K562 (cell line): ENCODE results near the gene OR6S1. TPM values are rescaled to one million over a fixed set of nuclear protein-coding genes. Genes with fewer than 3 reads are reported as not detected.

Experiments used
- ATAC-seq: fragments of 200-7000 bp; cut with Tn5 transposase; 3 replicates; pipeline ENCODE4 v1.9.1; 2020; ENCODE audit warnings: moderate library complexity
- BruUV-seq: library from RNA; stranded (reverse); fragments of 400-500 nt; replicated peaks from 2 replicates; lab custom pipeline; 2021; lab: Mats Ljungman, UMichigan
- CTCF ChIA-PET: fragments of 300-600 bp; formaldehyde crosslinking; extraction: SDS; loops from one replicate; lab custom pipeline; 2021; ENCODE audit warnings: low intra/inter-chr PET ratio; lab: Yijun Ruan, JAX
- POLR2A ChIA-PET: fragments of 300-600, 350-650 bp; sonication (Branson Sonifier 250); formaldehyde crosslinking; extraction: SDS; loops from one replicate; lab custom pipeline; 2021; ENCODE audit warnings: antibody characterized with exemption, inconsistent platforms; lab: Yijun Ruan, JAX
- DNase-seq, 4 experiments: peaks; one replicate each; pipeline versions ENCODE4 v3.0.0 to v3.0.0-alpha.2; 2011 to 2018; ENCODE audit warnings: low spot score in 3 of 4, mixed read lengths in 3 of 4; ENCODE audit errors: extremely low read depth in 1 of 4
- FAIRE-seq: peaks from 2 replicates; lab custom pipeline; 2011; peaks lifted over from hg19 to GRCh38; lab: Jason Lieb, UNC
- H2AFZ ChIP-seq: 2 replicates; pipeline ENCODE4 v1.6.0; 2011; ENCODE audit warnings: low read depth, low read length, control low read depth, inconsistent platforms
- H3K27ac ChIP-seq: fragments of 200-600 bp; 3 replicates; pipeline ENCODE4 v1.8.0; 2011; ENCODE audit warnings: low read depth, mild to moderate bottlenecking, control low read depth, inconsistent platforms, low read length, moderate library complexity, mixed read lengths; ENCODE audit errors: extremely low read depth
- H3K27me3 ChIP-seq, 2 experiments: fragments of 300-600 bp in 1 of 2; 2 replicates in 1 of 2; 3 replicates in 1 of 2; pipeline versions ENCODE4 v1.6.0 to v1.8.0; 2011; ENCODE audit warnings: inconsistent platforms in 2 of 2, low read length in 2 of 2, mild to moderate bottlenecking in 1 of 2, mixed read lengths in 1 of 2, moderate library complexity in 1 of 2; ENCODE audit not compliant: control insufficient read depth in 2 of 2, insufficient read depth in 2 of 2
- H3K36me3 ChIP-seq: fragments of 300-600 bp; 3 replicates; pipeline ENCODE4 v1.8.0; 2011; ENCODE audit warnings: mild to moderate bottlenecking, low read length, inconsistent platforms; ENCODE audit not compliant: control insufficient read depth, insufficient read depth
- H3K4me1 ChIP-seq, 2 experiments: fragments of 200-600 bp in 1 of 2; replicated peaks in 1 of 2; 2 replicates in 1 of 2; 3 replicates in 1 of 2; pipeline versions ENCODE4 v1.5.1 to v1.8.0; 2011; ENCODE audit warnings: inconsistent platforms in 2 of 2, low read length in 2 of 2, mild to moderate bottlenecking in 1 of 2, mixed read lengths in 1 of 2, moderate library complexity in 1 of 2; ENCODE audit not compliant: control insufficient read depth in 2 of 2, insufficient read depth in 2 of 2
- H3K4me2 ChIP-seq: 2 replicates; pipeline ENCODE4 v1.6.1; 2011; ENCODE audit warnings: low read length, control low read depth, inconsistent platforms, mixed read lengths; ENCODE audit not compliant: insufficient read depth
- H3K4me3 ChIP-seq: fragments of 200-600 bp; sonication (generic), shearing (Covaris generic); 2 replicates; pipeline ENCODE4 v1.5.1; 2016; ENCODE audit warnings: control low read depth, inconsistent platforms
- H3K79me2 ChIP-seq: fragments of 200-600 bp; 3 replicates; pipeline ENCODE4 v1.8.0; 2011; ENCODE audit warnings: low read length, inconsistent platforms; ENCODE audit not compliant: control insufficient read depth, insufficient read depth
- H3K9ac ChIP-seq, 2 experiments: 2 replicates each; pipeline versions ENCODE4 v1.6.0 to v1.6.1; 2011; ENCODE audit warnings: low read depth in 2 of 2, low read length in 2 of 2, control low read depth in 1 of 2, inconsistent platforms in 1 of 2, mild to moderate bottlenecking in 1 of 2, mixed read lengths in 1 of 2; ENCODE audit not compliant: insufficient read depth in 1 of 2
- H3K9me1 ChIP-seq: one replicate; pipeline ENCODE4 v1.6.0; 2011; ENCODE audit warnings: inconsistent platforms, mild to moderate bottlenecking, low read length, moderate library complexity; ENCODE audit not compliant: control insufficient read depth, insufficient read depth
- H3K9me3 ChIP-seq: replicated peaks from 2 replicates; pipeline ENCODE4 v1.5.1; 2011; ENCODE audit warnings: low read depth, low read length, inconsistent platforms; ENCODE audit not compliant: control insufficient read depth, insufficient read depth
- H4K20me1 ChIP-seq: replicated peaks from 2 replicates; pipeline ENCODE4 v1.6.1; 2011; ENCODE audit warnings: low read length, inconsistent platforms, mixed read lengths; ENCODE audit not compliant: control insufficient read depth, insufficient read depth
- EZH2 ChIP-seq: IDR thresholded peaks from 2 replicates; pipeline ENCODE4 v1.6.1; 2012; ENCODE audit warnings: low read depth, mild to moderate bottlenecking, inconsistent platforms, low read length, borderline replicate concordance
- PRPF4 ChIP-seq: fragments of 200-400 bp; formaldehyde crosslinking; IDR thresholded peaks from one replicate; pipeline ENCODE4 v1.6.1; 2017; ENCODE audit warnings: low read length, low read depth, mild to moderate bottlenecking; ENCODE audit not compliant: insufficient read depth, poor library complexity, severe bottlenecking
- RUNX1 ChIP-seq: sonication (generic); IDR thresholded peaks from 2 replicates; pipeline ENCODE4 v1.6.1; 2016; ENCODE audit warnings: antibody characterized with exemption, low read depth
- ZNF143 ChIP-seq: sonication (generic); formaldehyde crosslinking; IDR thresholded peaks from 2 replicates; pipeline ENCODE4 v1.9.0; 2022; ENCODE audit warnings: mild to moderate bottlenecking, missing genetic modification reagents
- ZNF583 ChIP-seq: fragments of 250-450 bp; sonication (Bioruptor Pico); IDR thresholded peaks from 2 replicates; pipeline ENCODE4 v1.4.0; 2020
- WGBS: fragments of 100-300 bp; shearing (Covaris generic); methylation state at CpG from one replicate; pipeline ENCODE4 v1.1.6; 2016; ENCODE audit warnings: low coverage, mixed read lengths; ENCODE audit not compliant: insufficient coverage; ENCODE audit errors: missing lambda C conversion rate; 5-methylcytosine and 5-hydroxymethylcytosine counted together
- in situ Hi-C: fragments of 300-500 bp; cut with MboI; formaldehyde crosslinking; loops from 4 replicates; pipeline ENCODE4 v1.15.0; 2018; ENCODE audit warnings: inconsistent platforms, mixed read lengths
- intact Hi-C: fragments of 100-400 bp; cut with micrococcal nuclease; formaldehyde crosslinking; loops from 2 replicates; pipeline ENCODE4 v1.14.2; 2022
- polyA plus RNA-seq, 8 experiments: library from polyadenylated mRNA; depleted of rRNA in 4 of 8; stranded (reverse) in 5 of 8; unstranded in 3 of 8; fragments of >200 nt; fragmentation: Nextera tagmentation in 2 of 8; fragmentation: Illumina TruSeq in 1 of 8; extraction: Ambion mirVana in 2 of 8; extraction: Trizol in 1 of 8; gene quantifications; 2 replicates each; pipeline versions ENCODE4 v1.2.1 to v1.2.3, GENCODE V29; 2011 to 2014; ENCODE audit warnings: inconsistent platforms in 1 of 8, missing spikeins in 1 of 8
- total RNA-seq, 7 experiments: library from RNA; depleted of rRNA in 6 of 7; stranded (reverse); fragments of >200 nt in 6 of 7; fragmentation: Illumina TruSeq in 2 of 7; extraction: Trizol in 2 of 7; gene quantifications; 2 replicates each; pipeline versions ENCODE4 v1.2.1 to v1.2.3, GENCODE V29; 2011 to 2021; ENCODE audit warnings: low replicate concordance in 1 of 7
- TF ChIP-seq, protein P1 (sequence below): fragments of 250-450 bp; sonication (Bioruptor Pico); IDR thresholded peaks from 2 replicates; pipeline ENCODE4 v1.5.0; 2021; ENCODE audit warnings: mild to moderate bottlenecking, borderline replicate concordance
- TF ChIP-seq, protein P2 (sequence below), 2 experiments: fragments of 450-650 bp; formaldehyde crosslinking in 1 of 2; IDR thresholded peaks; 2 replicates each; pipeline versions ENCODE4 v1.4.0 to v1.6.1; 2014 to 2020; ENCODE audit warnings: mild to moderate bottlenecking in 2 of 2, borderline replicate concordance in 1 of 2, low read depth in 1 of 2

OR6S1 gene
- total and polyA plus RNA-seq, 9 of the 15 experiments (the other 6 are each of a cell fraction or from before 2014, with no cell fraction given): not detected

DNA sequence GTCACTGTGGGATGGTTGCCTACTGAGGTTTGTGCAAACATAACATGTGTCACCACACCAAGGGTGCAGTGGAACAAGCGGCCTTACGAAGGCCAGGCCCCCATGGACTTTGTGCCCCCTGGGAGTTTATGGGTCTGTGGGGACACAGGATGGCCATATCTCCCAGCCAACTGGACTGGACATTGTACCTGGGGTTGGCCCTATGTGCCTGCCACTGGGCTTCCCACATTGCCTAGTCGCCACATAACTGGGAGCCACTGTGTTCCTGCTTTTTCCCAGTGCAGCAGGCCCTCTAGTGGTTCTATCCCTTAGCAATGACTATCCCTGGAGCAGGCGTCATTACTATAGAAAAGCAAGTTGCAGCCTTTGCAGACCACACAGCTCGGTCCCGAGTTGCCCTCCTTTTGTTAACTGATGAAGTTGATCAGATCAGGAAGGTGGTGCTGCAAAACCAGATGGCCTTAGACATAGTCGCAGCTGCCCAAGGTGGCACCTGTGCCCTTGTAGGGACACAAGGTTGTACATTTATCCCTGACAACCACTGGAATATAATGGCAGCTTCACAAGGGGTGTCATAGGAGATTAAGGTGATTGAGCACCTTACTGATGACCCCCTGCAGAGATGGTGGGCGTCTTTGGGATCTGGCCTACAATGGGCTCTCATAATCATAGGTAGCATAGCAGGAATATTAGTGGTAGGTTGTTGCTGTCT, 35.1 kb downstream of the OR6S1 start:
- FAIRE-seq: peak; percentile 75
- TF ChIP-seq, protein P1, sequence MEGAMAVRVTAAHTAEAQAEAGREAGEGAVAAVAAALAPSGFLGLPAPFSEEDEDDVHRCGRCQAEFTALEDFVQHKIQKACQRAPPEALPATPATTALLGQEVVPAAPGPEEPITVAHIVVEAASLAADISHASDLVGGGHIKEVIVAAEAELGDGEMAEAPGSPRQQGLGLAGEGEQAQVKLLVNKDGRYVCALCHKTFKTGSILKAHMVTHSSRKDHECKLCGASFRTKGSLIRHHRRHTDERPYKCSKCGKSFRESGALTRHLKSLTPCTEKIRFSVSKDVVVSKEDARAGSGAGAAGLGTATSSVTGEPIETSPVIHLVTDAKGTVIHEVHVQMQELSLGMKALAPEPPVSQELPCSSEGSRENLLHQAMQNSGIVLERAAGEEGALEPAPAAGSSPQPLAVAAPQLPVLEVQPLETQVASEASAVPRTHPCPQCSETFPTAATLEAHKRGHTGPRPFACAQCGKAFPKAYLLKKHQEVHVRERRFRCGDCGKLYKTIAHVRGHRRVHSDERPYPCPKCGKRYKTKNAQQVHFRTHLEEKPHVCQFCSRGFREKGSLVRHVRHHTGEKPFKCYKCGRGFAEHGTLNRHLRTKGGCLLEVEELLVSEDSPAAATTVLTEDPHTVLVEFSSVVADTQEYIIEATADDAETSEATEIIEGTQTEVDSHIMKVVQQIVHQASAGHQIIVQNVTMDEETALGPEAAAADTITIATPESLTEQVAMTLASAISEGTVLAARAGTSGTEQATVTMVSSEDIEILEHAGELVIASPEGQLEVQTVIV (CRISPR knock-in tag): no peak
- TF ChIP-seq PRPF4 (no peak), RUNX1 (no peak), ZNF143 (no peak), EZH2 (no peak), ZNF583 (CRISPR knock-in tag) (no peak)
- TF ChIP-seq, protein P2, sequence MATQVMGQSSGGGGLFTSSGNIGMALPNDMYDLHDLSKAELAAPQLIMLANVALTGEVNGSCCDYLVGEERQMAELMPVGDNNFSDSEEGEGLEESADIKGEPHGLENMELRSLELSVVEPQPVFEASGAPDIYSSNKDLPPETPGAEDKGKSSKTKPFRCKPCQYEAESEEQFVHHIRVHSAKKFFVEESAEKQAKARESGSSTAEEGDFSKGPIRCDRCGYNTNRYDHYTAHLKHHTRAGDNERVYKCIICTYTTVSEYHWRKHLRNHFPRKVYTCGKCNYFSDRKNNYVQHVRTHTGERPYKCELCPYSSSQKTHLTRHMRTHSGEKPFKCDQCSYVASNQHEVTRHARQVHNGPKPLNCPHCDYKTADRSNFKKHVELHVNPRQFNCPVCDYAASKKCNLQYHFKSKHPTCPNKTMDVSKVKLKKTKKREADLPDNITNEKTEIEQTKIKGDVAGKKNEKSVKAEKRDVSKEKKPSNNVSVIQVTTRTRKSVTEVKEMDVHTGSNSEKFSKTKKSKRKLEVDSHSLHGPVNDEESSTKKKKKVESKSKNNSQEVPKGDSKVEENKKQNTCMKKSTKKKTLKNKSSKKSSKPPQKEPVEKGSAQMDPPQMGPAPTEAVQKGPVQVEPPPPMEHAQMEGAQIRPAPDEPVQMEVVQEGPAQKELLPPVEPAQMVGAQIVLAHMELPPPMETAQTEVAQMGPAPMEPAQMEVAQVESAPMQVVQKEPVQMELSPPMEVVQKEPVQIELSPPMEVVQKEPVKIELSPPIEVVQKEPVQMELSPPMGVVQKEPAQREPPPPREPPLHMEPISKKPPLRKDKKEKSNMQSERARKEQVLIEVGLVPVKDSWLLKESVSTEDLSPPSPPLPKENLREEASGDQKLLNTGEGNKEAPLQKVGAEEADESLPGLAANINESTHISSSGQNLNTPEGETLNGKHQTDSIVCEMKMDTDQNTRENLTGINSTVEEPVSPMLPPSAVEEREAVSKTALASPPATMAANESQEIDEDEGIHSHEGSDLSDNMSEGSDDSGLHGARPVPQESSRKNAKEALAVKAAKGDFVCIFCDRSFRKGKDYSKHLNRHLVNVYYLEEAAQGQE (IDR thresholded peaks at IDR 0.05; ENCODE audit: borderline replicate concordance): peak; percentile 76
- TF ChIP-seq, protein P2 (CRISPR knock-in tag; IDR thresholded peaks at IDR 0.05; ENCODE audit: low read depth): no peak

More for the DNA sequence above, 35.1 kb downstream of the OR6S1 start:
- Histone ChIP-seq H3K9me3 (no peaks in the 10 kb centered on the region), H3K36me3 (no peaks in the 10 kb centered on the region), H3K27ac (no peak overlapping the region), H4K20me1 (no peaks in the 10 kb centered on the region), H3K27me3 (no peaks in the 10 kb centered on the region), H3K4me2 (no peak overlapping the region), H3K4me1 (peaks cover 0 to 6% of the 10 kb centered on the region in 2 experiments; a peak in 3 of 5 replicates), H2AFZ (peak overlapping the region; percentile 40; the same call in 1 of the 2 replicates), H3K4me3 (no peak overlapping the region), H3K9ac (no peak overlapping the region), H3K9me1 (no peaks in the 10 kb centered on the region), H3K79me2 (no peaks in the 10 kb centered on the region)
- in situ Hi-C loops: loop anchor here (10.0 kb wide), 1 partner anchor 192 kb away; the partner anchor contains the start of gene TEP1
- CTCF ChIA-PET: interaction anchor here (0.6 to 1.7 kb wide), 3 partner anchors 75 to 279 kb away, joined by 3 to 7 read pairs (median 3); no protein-coding TSS in a partner anchor
- 25% methylated on average over 8 of the region's 8 CpGs for WGBS
- ATAC-seq (peak; percentile 69), DNase-seq (peak in 2 of 4 experiments; percentile 44 to 66)
- POLR2A ChIA-PET: interaction anchor here (0.6 to 1.4 kb wide), 3 partner anchors 16 to 252 kb away, joined by 3 read pairs; no protein-coding TSS in a partner anchor
- BruUV-seq: no TSS peak
- intact Hi-C loops: loop anchor here (1.0 to 5.0 kb wide), 5 partner anchors 59 to 344 kb away; partner anchors contain the start of gene APEX1
